Posterior vena cava (tissue), 2 donors: Measurements from ENCODE around the gene FLNB. TPM values are rescaled to one million over a fixed set of nuclear protein-coding genes. Genes with fewer than 3 reads are reported as not detected.

Source experiments
- DNase-seq: peaks from one replicate; pipeline ENCODE4 v3.0.0-alpha.2; 2020; ENCODE audit warnings: low spot score
- intact Hi-C, 2 donors: fragments of 100-400 bp; cut with DNase I; formaldehyde crosslinking; loops; one replicate each; pipeline versions ENCODE4 v1.14.1 to v1.14.2; 2022 to 2023
- total RNA-seq, 2 donors: library from RNA; stranded (reverse); fragmentation: NEBNext Ultra II Directional; extraction: Animal tissue kit (Norgen Biotek cat#: 25700); gene quantifications; one replicate each; pipeline ENCODE4 v1.2.1, GENCODE V29; 2021
- donor health status: DM: yes; HTN: yes; CAD: no.
- donor health status: DM: yes; HTN: yes; CAD: no.

FLNB gene
- total RNA-seq, 2 donors from 2014 or later = 130 to 133 TPM

- DNase-seq = no peak
- intact Hi-C loops = no loop called here
Observed at GRCh38 chr3:58135712-58136543, 127.7 kb downstream of the FLNB start.

DNA sequence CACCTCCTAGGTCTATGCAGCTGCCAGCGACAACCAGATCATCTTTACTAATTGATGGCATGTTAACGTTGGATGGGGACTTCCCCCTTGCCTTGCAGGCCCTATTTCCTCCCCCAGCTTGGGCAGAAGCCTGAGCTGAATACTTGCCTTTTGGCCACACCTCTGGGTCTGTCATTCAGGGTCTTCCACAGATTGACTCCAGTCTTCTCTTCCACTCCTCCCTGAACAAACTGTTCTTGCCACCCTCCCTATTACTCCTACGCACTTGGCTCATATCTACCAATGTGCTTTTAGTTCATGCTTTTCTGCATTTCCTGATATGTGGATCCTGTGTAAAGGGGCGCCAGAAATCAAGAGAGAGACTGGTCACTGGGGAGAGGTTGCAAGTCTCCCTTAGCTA lies 129.1 kb downstream of the FLNB start:
- intact Hi-C loops = no loop called here
- DNase-seq = no peak

- DNase-seq = peak; percentile 71
- intact Hi-C loops = loop anchor here in 1 of 2 donors (10.0 kb wide), 1 partner anchor 127 kb away; no protein-coding TSS in a partner anchor
Observed at GRCh38 chr3:58141766-58142345, 133.6 kb downstream of the FLNB start.

DNA sequence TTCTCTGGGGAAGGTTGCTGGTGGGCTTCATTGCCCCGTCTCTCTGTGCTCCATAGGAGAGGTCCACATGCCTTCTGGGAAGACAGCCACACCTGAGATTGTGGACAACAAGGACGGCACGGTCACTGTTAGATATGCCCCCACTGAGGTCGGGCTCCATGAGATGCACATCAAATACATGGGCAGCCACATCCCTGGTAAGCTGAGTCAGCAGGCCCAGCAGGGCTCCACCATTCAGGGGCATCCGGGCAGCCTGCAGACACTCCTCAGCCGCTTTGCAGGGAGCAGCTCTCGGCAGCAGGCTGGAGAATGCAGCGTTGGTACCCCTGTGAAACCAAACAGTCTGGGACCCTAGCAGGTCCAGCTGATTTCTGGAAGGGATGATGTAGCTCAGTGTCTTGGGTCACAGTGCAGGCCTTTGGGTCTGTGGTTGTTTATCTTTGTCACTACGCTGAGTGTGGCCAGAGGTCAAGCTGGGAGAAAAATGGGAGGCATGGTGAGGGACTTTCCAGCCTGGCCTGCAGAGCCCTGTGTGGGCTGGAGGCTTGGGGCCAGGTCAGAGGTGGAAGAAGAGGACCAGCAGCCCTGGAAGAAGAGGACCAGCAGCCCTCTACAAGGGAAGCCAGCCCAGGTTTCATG lies 135.3 kb downstream of the FLNB start:
- intact Hi-C loops = loop anchor here in 1 of 2 donors (10.0 kb wide), 1 partner anchor 129 kb away; no protein-coding TSS in a partner anchor

GRCh38 chr3:58144478-58145325 lies 136.5 kb downstream of the FLNB start:
- intact Hi-C loops = loop anchor here in 1 of 2 donors (10.0 kb wide), 1 partner anchor 130 kb away; no protein-coding TSS in a partner anchor
- DNase-seq = peak; percentile 10

More for the DNA sequence above, 135.3 kb downstream of the FLNB start:
- peak; percentile 51 for DNase-seq

DNA sequence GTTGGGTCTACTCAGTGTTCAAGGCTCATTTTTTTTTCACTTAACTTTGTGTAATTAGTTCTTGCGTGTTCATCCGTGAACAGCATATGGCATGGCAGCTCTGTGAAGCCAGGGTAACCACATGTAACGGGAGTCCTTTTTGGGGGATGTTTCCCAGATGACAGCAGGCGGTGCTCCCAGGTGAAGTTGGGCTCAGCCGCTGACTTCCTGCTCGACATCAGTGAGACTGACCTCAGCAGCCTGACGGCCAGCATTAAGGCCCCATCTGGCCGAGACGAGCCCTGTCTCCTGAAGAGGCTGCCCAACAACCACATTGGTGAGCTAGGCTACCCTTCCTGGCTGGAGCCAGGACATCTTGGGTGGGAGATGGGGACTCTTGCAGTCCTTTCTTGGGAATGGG lies 139.8 kb downstream of the FLNB start:
- DNase-seq = peak; percentile 76
- intact Hi-C loops = loop anchor here in 1 of 2 donors (10.0 kb wide), 1 partner anchor 133 kb away; no protein-coding TSS in a partner anchor

GRCh38 chr3:58150130-58150809 lies 142.0 kb downstream of the FLNB start:
- intact Hi-C loops = no loop called here
- DNase-seq = peak; percentile 68

DNA sequence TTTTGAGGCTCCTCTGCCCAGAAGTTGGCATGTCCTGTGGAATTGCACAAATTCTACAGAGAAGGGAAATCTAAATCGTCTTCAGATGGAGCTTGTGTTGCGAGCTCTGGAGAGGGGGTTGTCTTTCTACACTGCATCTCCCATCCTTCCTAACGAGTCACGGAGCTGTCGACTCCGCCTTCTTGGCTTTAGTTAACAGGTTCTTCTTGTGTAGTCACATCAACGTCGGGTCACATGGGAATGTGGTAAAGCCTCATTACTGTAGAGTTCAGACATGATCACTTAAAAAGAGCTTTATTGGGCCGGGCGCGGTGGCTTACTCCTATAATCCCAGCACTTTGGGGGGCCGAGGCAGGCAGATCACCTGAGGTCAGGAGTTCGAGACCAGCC lies 142.6 kb downstream of the FLNB start:
- intact Hi-C loops = no loop called here
- peak; percentile 30 for DNase-seq

DNA sequence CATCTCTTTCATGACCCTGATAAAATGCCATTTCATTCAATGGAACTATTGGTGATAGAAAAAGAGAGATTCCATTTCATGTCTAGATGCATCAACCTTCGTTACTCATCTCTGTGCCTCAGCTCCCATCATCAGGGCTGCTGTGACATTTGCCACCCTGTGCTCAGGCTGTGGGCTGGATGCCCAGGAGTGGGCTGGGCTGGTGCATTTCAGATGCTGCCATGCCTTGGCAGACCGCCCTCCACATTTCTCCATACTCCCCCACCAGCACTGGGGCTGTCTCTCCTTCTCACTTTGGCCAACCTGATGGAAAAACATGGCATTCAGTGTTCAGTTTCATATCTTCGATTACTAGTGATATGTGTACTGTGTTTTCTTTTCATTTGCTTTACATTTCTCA lies 143.4 kb downstream of the FLNB start:
- intact Hi-C loops = no loop called here
- peak; percentile 66 for DNase-seq

DNA sequence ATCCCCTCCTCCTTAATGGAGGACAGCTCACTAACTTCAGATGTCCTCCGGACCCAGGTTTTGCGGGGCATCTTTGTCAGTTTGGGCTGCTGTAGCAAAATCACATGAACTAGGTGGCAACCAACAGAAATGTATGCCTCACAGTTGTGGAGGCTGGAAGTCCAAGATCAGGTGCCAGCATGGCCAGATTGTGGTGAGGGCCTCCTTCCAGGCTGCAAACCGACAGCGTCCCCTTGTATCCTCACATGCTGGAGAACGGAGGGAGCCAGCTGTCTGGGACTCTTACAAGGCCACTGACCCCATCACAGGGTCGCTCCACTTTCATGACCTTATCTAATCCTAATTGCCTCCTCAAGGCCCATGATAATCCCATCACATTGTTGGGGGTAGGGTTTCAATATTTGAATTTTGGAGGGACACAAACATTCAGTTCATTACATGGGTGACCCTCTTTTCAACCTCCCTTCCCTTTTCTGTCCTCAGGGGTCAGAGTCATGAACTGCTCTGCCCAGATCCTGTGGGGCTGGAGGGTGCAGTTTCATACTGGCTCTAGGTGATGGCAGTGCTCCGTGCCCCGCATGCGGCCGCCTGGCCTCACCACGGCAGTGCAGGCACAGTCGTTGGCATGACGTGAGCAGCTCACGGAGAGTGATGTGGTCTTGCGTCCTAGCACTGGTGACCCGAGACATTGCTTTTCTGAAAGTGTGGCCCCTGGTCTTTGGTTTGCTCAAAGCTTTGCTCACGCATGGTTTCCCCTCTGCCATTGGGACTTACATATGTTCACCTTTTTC lies 144.2 kb downstream of the FLNB start:
- intact Hi-C loops = no loop called here
- peak; percentile 55 for DNase-seq

GRCh38 chr3:58153371-58153770 lies 145.1 kb downstream of the FLNB start:
- intact Hi-C loops = no loop called here
- DNase-seq = peak; percentile 73

GRCh38 chr3:58154626-58155449 lies 146.6 kb downstream of the FLNB start:
- intact Hi-C loops = loop anchor here in 1 of 2 donors (5.0 kb wide), 1 partner anchor 33 kb away; no protein-coding TSS in a partner anchor
- peak; percentile 47 for DNase-seq

DNA sequence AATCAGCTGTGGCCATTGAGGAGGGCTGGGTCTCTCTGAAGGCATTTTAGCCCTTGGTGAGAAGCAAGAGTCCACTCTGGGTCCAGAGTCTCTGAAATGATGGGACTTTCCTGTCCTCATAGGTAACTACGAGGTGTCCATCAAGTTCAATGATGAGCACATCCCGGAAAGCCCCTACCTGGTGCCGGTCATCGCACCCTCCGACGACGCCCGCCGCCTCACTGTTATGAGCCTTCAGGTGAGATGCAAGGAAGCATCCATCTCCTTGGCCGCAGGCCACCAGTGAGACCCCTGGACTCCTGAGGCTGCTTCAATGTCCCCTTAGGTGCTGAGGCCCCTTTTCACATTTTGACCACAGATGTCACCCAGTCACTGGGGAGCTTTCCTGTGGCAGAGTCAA lies 147.6 kb downstream of the FLNB start:
- peak; percentile 78 for DNase-seq
- intact Hi-C loops = loop anchor here in 1 of 2 donors (5.0 kb wide), 1 partner anchor 34 kb away; no protein-coding TSS in a partner anchor

GRCh38 chr3:58157700-58158099 lies 149.5 kb downstream of the FLNB start:
- intact Hi-C loops = loop anchor here in 1 of 2 donors (5.0 kb wide), 1 partner anchor 35 kb away; no protein-coding TSS in a partner anchor
- DNase-seq = peak; percentile 14

GRCh38 chr3:58158442-58159153 lies 150.4 kb downstream of the FLNB start:
- intact Hi-C loops = loop anchor here in 1 of 2 donors (5.0 kb wide), 1 partner anchor 36 kb away; no protein-coding TSS in a partner anchor
- DNase-seq = no peak

GRCh38 chr3:58160399-58160798 lies 152.2 kb downstream of the FLNB start:
- no peak for DNase-seq

More at GRCh38 chr3:58160399-58160798, 152.2 kb downstream of the FLNB start:
- intact Hi-C loops = loop anchor here in 1 of 2 donors (10.0 kb wide), 2 partner anchors 156 to 266 kb away; partner anchors contain the start of gene FLNB
